Measurements from ENCODE around the gene KRT40.

GRCh38 chr17:40961591-40961990 lies 22.5 kb downstream of the KRT40 start:
- TF ChIP-seq CTCF (IDR thresholded peaks at IDR 0.05; ENCODE audit: low read depth, low read length) (no peak), POLR2A (IDR thresholded peaks at IDR 0.05; ENCODE audit: extremely low read depth, insufficient read length) (no peak), MYC (IDR thresholded peaks at IDR 0.05; ENCODE audit: low read depth, low read length) (no peak)

Data from NB4 (cell line).